Measurements from ENCODE around the gene GPAT2.
"Not testable (repeated sequence)": the region's sequence is repeated elsewhere in the genome, so short reads cannot be mapped to it uniquely, and the experiment has no call there.

GPAT2 gene

GRCh38 chr2:96022126-96022525 lies 12.6 kb downstream of the GPAT2 start:
- not testable (repeated sequence) for DNase-seq

- DNase-seq: not testable (repeated sequence)
These were observed 13.6 kb downstream of the GPAT2 start for GRCh38 chr2:96021142-96021541.

DNA sequence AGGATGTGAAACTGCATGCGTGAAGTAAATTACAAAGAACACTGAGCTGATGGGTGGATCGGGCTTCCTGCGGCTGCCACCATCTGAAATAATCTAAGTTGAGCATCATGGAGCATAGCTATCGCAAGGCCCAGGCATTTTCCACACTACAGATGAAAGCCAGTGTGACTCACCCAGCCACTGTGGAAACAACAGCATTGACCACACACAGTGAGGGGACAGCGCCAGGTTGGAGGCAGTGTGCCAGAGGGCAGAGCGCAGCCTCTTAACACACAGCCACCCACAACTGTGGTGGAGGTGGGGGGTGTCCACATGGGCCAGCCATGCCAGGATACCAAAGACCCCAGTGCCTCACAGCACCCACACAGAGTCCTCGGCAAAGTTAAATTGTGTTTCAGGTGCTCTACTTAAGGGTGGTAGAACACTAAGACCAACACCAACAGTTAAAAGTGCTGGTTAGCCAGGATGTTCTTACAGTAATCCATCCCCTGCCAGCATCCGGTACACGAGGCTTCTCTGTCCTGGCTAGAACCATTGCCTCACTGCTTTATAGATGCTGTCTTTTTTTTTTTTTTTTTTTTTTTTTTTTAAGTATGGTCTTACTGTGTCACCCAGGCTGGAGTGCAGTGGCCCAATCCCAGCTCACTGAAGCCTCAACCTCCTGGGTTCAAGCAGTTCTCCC lies 14.7 kb downstream of the GPAT2 start:
- DNase-seq: not testable (repeated sequence)

- DNase-seq: not testable (repeated sequence)
These were observed 18.4 kb downstream of the GPAT2 start for GRCh38 chr2:96016321-96016720.

GRCh38 chr2:96012792-96013264 lies 21.9 kb downstream of the GPAT2 start:
- not testable (repeated sequence) for DNase-seq

DNA sequence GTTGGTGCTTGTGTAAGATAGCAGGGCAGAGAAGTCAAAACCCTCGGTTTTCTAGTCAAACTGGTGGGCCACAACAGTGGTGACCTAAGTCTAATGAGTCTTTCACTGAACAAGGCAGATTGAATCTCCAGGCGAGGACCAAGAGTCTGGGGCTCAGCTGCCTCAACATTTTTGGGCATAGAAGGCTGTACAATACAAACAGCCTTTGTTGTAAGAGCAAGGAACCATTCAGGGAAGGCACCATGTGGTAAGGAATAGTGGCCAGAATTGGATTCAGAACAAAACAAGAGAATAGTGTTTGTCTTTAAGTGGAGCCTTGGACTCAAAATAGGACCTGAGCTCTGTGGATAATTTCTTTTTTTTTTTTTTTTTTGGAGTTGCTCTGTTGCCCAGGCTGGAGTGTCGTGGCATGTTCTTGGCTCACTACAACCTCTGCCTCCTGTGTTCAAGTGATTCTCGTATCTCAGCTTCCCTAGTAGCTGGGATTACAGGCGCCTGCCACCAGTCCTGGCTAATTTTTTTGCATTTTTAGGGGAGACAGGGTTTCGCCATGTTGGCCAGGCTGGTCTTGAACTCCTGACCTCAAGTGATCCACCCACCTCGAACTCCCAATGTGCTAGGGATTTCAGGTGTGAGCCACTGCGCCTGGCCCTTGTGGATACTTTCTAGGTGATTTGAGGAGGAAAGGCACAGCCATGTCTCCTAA lies 22.5 kb downstream of the GPAT2 start:
- not testable (repeated sequence) for DNase-seq

GRCh38 chr2:96011129-96011455 lies 23.6 kb downstream of the GPAT2 start:
- not testable (repeated sequence) for DNase-seq

DNA sequence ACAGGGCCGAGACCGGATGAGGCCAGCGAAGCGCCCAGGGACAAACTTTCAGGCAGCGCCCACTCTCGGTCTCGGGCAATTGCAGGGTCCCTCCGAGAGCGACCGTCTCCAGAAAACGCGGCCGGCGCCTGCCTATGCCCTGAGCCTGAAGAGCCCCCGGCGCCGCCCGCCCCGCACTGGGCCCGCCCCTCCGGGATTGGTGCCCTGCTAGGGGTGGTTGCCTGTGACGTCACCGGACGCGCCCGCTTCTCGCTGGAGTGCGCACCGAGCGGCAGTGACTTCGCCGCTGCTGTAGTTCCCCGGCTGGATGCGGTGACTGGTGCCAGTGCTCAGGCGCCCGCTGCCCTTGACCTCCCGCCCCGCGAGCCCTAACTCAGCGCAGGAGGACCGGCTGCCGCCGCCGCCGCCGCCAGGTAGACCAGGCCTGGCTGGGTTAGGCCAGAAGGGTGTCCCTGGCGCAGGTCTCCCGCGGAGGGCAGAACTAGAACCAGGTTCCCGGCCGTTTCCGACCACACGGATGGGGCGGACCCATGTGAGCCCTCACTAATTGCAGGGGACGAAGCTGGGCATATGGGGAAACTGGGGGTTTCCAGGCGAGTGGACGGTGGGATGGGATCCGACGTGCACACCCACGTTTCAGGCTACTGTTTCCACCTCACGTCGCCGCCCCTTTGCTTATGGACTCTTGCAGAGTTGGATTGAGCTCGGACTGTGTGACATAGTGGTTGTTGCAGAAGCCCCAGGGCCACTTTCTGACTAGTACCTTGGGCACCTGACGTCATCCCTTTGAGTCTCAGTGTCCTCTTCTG lies 24.2 kb downstream of the GPAT2 start:
- DNase-seq: not testable (repeated sequence)

DNA sequence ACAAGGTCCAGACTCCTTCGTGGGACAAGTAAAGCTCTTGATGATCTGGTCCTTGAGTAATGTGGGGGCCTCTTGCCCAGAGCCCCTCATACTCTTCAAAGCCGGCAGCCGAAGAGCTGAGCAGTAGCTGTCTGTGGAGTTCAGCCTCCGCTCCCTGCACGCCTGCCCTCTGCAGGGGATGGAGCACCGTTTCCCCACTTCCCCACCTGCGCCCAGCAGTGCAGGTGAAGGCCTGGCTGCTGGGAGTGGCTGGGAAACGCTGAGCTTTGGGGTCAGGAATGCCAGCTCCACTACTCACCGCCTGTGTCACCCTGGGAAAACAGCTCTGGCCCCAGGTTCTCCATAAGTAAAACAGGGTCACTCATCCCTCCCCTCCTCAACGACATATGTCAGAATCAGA lies 24.9 kb downstream of the GPAT2 start:
- not testable (repeated sequence) for DNase-seq

- DNase-seq: not testable (repeated sequence)
These were observed 26.7 kb downstream of the GPAT2 start for GRCh38 chr2:96008051-96008450.

- DNase-seq: not testable (repeated sequence)
These were observed 28.5 kb downstream of the GPAT2 start for GRCh38 chr2:96006248-96006647.

DNA sequence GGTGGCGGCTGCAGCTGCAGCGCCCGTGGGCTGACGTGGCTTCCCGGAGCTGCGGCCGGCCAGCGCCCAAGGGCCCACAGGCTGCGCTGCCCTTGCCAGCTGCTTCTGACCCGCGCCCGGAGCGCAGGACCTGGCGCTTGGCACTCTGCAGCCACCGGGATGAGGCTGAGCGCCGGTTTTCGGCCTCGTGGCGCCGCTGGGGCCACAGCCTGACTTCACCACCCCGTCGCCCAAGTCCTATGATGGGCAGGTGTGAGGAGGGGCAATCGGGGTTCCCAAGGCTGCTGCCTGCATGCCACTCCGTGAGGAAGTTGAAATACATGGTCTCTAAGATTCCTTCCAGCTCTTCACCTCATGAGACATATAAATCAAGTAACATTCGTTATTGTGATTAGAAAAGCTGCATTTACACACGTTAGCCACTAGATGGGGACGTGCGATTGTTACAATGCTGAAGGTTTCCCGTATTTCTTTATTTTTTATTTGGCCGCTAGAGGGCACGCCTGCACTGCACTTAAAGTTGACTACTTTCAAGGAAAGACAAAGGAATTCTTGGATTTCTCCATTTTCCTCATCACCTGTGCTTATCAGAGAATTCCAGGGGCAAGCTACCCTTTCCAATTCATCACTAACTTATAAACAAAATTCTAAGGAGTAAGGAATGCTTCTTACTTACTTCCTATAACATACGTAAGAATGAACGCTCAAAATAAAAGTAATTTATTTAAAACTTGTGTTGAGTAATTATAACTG lies 42.0 kb downstream of the GPAT2 start:
- not testable (repeated sequence) for DNase-seq

DNA sequence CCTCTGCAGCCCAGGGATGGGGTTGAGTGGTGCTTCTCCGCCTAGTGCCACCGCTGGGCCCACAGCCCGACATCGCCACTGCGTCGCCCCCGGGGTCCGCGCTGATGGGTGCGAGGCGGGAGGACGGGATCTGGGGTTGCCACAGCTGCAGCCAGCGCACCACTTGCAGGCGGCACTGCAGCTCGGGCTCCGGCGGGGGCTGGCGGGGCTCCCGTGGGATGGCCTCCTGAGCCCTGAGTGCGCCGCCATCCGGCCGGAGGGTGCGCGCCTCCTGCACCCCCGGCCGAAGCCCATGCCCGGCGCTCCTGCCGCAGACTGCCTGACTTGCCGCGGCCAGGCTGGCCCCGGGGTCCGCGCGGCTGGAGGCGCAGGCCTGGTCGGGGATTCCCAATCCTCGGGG lies 42.6 kb downstream of the GPAT2 start:
- DNase-seq: not testable (repeated sequence)

GRCh38 chr2:95991351-95992094 lies 43.2 kb downstream of the GPAT2 start, which contains the start of gene ANKRD36C:
ANKRD36C (minus strand) TSS chr2:95991824; CDS start chr2:95991708, 116 bp downstream.
- DNase-seq: not testable (repeated sequence)

DNA sequence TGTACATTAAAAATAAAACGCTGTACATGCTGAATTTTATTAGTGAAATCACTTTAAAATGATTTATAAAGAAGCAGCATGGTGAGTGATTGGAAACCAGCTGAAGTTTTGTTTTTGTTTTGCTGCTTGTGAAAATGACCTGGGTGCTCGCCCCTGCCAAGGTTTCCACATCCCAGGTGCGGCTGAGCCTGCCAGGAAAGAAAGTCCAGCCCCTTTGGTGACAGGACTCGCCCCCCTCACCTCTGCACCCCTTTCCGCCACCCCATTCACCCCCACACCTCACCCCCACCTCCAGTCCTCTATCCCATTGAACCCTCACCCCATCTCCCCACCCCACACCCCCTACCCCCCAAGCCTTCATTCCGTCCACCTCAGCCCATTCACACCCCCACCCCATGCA lies 43.8 kb downstream of the GPAT2 start:
- not testable (repeated sequence) for DNase-seq

All from kidney glomerular epithelial cell (primary cell).